HepG2 (cell line): ENCODE data around the gene ANO2. TPM values are rescaled to one million over a fixed set of nuclear protein-coding genes. Genes with fewer than 3 reads are reported as not detected.

ENCODE experiments used
- ATAC-seq: fragments of 200-7000 bp; cut with Tn5 transposase; 3 replicates; pipeline ENCODE4 v1.9.1; 2020; ENCODE audit warnings: mild to moderate bottlenecking, moderate library complexity
- BruUV-seq: library from RNA; stranded (reverse); fragments of 400-500 nt; replicated peaks from 2 replicates; lab custom pipeline; 2021; lab: Mats Ljungman, UMichigan
- CTCF ChIA-PET: fragments of 300-600 bp; formaldehyde crosslinking; extraction: SDS; loops from one replicate; lab custom pipeline; 2021; ENCODE audit warnings: low total read pairs, inconsistent platforms, low intra/inter-chr PET ratio; lab: Yijun Ruan, JAX
- POLR2A ChIA-PET: fragments of 350-600 bp; sonication (Branson Sonifier 250); formaldehyde crosslinking; loops from one replicate; lab custom pipeline; 2020; ENCODE audit warnings: antibody characterized with exemption, inconsistent platforms; lab: Yijun Ruan, JAX
- DNase-seq: peaks from one replicate; pipeline ENCODE4 v3.0.0-alpha.2; 2015; ENCODE audit warnings: low spot score
- FAIRE-seq: peaks from 3 replicates; lab custom pipeline; 2011; peaks lifted over from hg19 to GRCh38; lab: Jason Lieb, UNC
- H2AFZ ChIP-seq: one replicate; pipeline ENCODE4 v1.6.1; 2011; ENCODE audit warnings: low read length, inconsistent platforms
- H3K27ac ChIP-seq: fragments of 300-600 bp; 3 replicates; pipeline ENCODE4 v1.8.0; 2011; ENCODE audit warnings: mixed run types, mild to moderate bottlenecking, mixed read lengths, low read length, inconsistent platforms; ENCODE audit not compliant: insufficient read depth; ENCODE audit errors: extremely low read length
- H3K27me3 ChIP-seq, 2 experiments: fragments of 200-600 bp in 1 of 2; 2 replicates in 1 of 2; 3 replicates in 1 of 2; pipeline versions ENCODE4 v1.6.0 to v1.8.0; 2011; ENCODE audit warnings: low read length in 2 of 2, mild to moderate bottlenecking in 2 of 2, moderate library complexity in 2 of 2, inconsistent platforms in 1 of 2; ENCODE audit not compliant: insufficient read depth in 2 of 2, control insufficient read depth in 1 of 2
- H3K36me3 ChIP-seq, 2 experiments: fragments of 200-600 bp in 1 of 2; replicated peaks in 1 of 2; 2 replicates in 1 of 2; 3 replicates in 1 of 2; pipeline versions ENCODE4 v1.5.1 to v1.8.0; 2011; ENCODE audit warnings: low read length in 2 of 2, inconsistent platforms in 1 of 2; ENCODE audit not compliant: insufficient read depth in 2 of 2, control insufficient read depth in 1 of 2
- H3K4me1 ChIP-seq: 2 replicates; pipeline ENCODE4 v1.5.1; 2012; ENCODE audit warnings: low read length, inconsistent platforms; ENCODE audit not compliant: insufficient read depth
- H3K4me2 ChIP-seq: 2 replicates; pipeline ENCODE4 v1.6.0; 2011; ENCODE audit warnings: low read depth, low read length, inconsistent platforms
- H3K4me3 ChIP-seq, 3 experiments: fragments of 200-600 bp in 1 of 3; sonication (generic), shearing (Covaris generic) in 1 of 3; replicated peaks in 1 of 3; 2 replicates each; pipeline ENCODE4 v1.5.1; 2011 to 2016; ENCODE audit warnings: low read length in 3 of 3, inconsistent platforms in 2 of 3, low read depth in 2 of 3, mild to moderate bottlenecking in 2 of 3, control low read depth in 1 of 3, mixed read lengths in 1 of 3; ENCODE audit not compliant: insufficient read depth in 1 of 3
- H3K79me2 ChIP-seq: one replicate; pipeline ENCODE4 v1.6.1; 2011; ENCODE audit warnings: low read length, inconsistent platforms; ENCODE audit not compliant: insufficient read depth
- H3K9ac ChIP-seq: 2 replicates; pipeline ENCODE4 v1.6.0; 2011; ENCODE audit warnings: mild to moderate bottlenecking, low read depth, low read length, inconsistent platforms; ENCODE audit not compliant: insufficient read depth
- H3K9me3 ChIP-seq: 2 replicates; pipeline ENCODE4 v1.5.1; 2012; ENCODE audit warnings: mild to moderate bottlenecking, low read length
- H4K20me1 ChIP-seq: 2 replicates; pipeline ENCODE4 v1.6.0; 2011; ENCODE audit warnings: inconsistent platforms, mild to moderate bottlenecking, low read length, moderate library complexity; ENCODE audit not compliant: insufficient read depth
- ARNTL ChIP-seq: sonication (generic); formaldehyde crosslinking; IDR thresholded peaks from 2 replicates; pipeline ENCODE4 v1.4.0; 2020; ENCODE audit warnings: mild to moderate bottlenecking, missing genetic modification reagents
- EEA1 ChIP-seq: sonication (generic); formaldehyde crosslinking; IDR thresholded peaks from 2 replicates; pipeline ENCODE4 v1.5.1; 2020; ENCODE audit warnings: mild to moderate bottlenecking, missing genetic modification reagents, borderline replicate concordance
- GATAD1 ChIP-seq: IDR thresholded peaks from 2 replicates; pipeline ENCODE4 v1.6.1; 2016; ENCODE audit warnings: missing genetic modification reagents, missing compliant biosample characterization
- KMT2A ChIP-seq: sonication (generic); formaldehyde crosslinking; IDR thresholded peaks from 2 replicates; pipeline ENCODE4 v1.4.0; 2020; ENCODE audit warnings: missing genetic modification reagents
- PHF8 ChIP-seq: sonication (generic); formaldehyde crosslinking; IDR thresholded peaks from 2 replicates; pipeline ENCODE4 v1.5.0; 2020; ENCODE audit warnings: missing genetic modification reagents
- RFXAP ChIP-seq: sonication (generic); formaldehyde crosslinking; IDR thresholded peaks from 2 replicates; pipeline ENCODE4 v1.4.0; 2020; ENCODE audit warnings: missing genetic modification reagents, borderline replicate concordance
- SP140L ChIP-seq: sonication (generic); formaldehyde crosslinking; IDR thresholded peaks from 2 replicates; pipeline ENCODE4 v1.4.0; 2020; ENCODE audit warnings: missing genetic modification reagents, borderline replicate concordance
- SRSF4 ChIP-seq: fragments of 200-400 bp; formaldehyde crosslinking; IDR thresholded peaks from one replicate; pipeline ENCODE4 v1.6.1; 2018; ENCODE audit warnings: mild to moderate bottlenecking, low read depth, low read length, moderate library complexity; ENCODE audit not compliant: poor library complexity, severe bottlenecking
- TBP ChIP-seq: sonication (generic); formaldehyde crosslinking; IDR thresholded peaks from 2 replicates; pipeline ENCODE4 v1.5.0; 2020; ENCODE audit warnings: missing genetic modification reagents
- ZFP41 ChIP-seq: sonication (generic); formaldehyde crosslinking; IDR thresholded peaks from 2 replicates; pipeline ENCODE4 v1.4.0; 2020; ENCODE audit warnings: mild to moderate bottlenecking, missing genetic modification reagents, borderline replicate concordance
- ZNF382 ChIP-seq: sonication (generic); formaldehyde crosslinking; IDR thresholded peaks from 2 replicates; pipeline ENCODE4 v1.5.0; 2020; ENCODE audit warnings: missing genetic modification reagents, mild to moderate bottlenecking, borderline replicate concordance
- ZNF614 ChIP-seq: IDR thresholded peaks from 2 replicates; pipeline ENCODE4 v1.6.1; 2018; ENCODE audit warnings: missing biosample characterization, missing genetic modification reagents, inconsistent platforms, borderline replicate concordance
- WGBS: methylation state at CpG from one replicate; pipeline ENCODE4 v1.1.6; 2017; ENCODE audit warnings: low lambda C conversion rate; 5-methylcytosine and 5-hydroxymethylcytosine counted together
- in situ Hi-C: cut with HindIII; loops from 2 replicates; pipeline ENCODE4 v1.10.0; 2017; ENCODE audit warnings: low pct_unique_long_range_greater_than_20kb; ENCODE audit not compliant: extremely low pct_ligation_motif_present
- intact Hi-C: fragments of 100-400 bp; cut with micrococcal nuclease; formaldehyde crosslinking; loops from one replicate; pipeline ENCODE4 v1.10.0; 2022; ENCODE audit not compliant: unreplicated experiment
- polyA plus RNA-seq, 8 experiments: library from polyadenylated mRNA; depleted of rRNA in 3 of 8; stranded (reverse) in 7 of 8; unstranded in 1 of 8; fragments of >200 nt; fragmentation: Illumina TruSeq in 4 of 8; extraction: Trizol in 4 of 8; gene quantifications; 2 replicates each; pipeline versions ENCODE4 v1.2.1 to v1.2.3, GENCODE V29; 2011 to 2016; ENCODE audit warnings: low read depth in 4 of 8, missing spikeins in 1 of 8, mixed read lengths in 1 of 8; ENCODE audit not compliant: insufficient read depth in 1 of 8
- total RNA-seq, 5 experiments: library from RNA; depleted of rRNA; stranded (reverse); fragments of >200 nt; fragmentation: Illumina TruSeq; extraction: Trizol; gene quantifications; 2 replicates each; pipeline ENCODE4 v1.2.3, GENCODE V29; 2016; ENCODE audit warnings: low read depth in 1 of 5
- TF ChIP-seq, protein P1 (sequence below), 2 experiments: sonication (generic) in 1 of 2; formaldehyde crosslinking in 1 of 2; IDR thresholded peaks; 2 replicates each; pipeline versions ENCODE4 v1.6.1 to v1.9.0; 2014 to 2022; ENCODE audit warnings: antibody characterized with exemption in 1 of 2, borderline replicate concordance in 1 of 2, inconsistent platforms in 1 of 2, low read depth in 1 of 2, missing genetic modification reagents in 1 of 2
- TF ChIP-seq, protein P2 (sequence below): sonication (generic); formaldehyde crosslinking; IDR thresholded peaks from 2 replicates; pipeline ENCODE4 v1.5.0; 2020; ENCODE audit warnings: mild to moderate bottlenecking, missing genetic modification reagents, borderline replicate concordance

ANO2 gene
- total and polyA plus RNA-seq, 2 of the 13 experiments (the other 11 are each of a cell fraction or from before 2014, with no cell fraction given), result 0.18 TPM; not detected in 1

DNA sequence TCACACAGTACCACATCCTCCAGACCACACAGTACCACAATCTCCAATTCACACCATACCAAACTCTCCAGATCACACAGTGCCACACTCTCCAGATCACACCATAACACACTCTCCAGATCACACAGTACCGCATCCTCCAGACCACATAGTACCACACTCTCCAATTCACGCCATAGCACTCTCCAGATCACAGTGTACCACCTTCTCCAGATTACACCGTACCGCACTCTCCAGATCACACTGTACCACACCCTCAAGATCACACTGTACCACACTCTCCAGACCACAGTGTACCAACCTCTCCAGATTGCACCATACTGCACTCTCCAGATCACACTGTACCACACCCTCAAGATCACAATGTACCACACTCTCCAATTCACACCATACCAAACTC lies 328.2 kb downstream of the ANO2 start:
- no peaks in the 10 kb centered on the region for H3K9me3 ChIP-seq
- no peaks in the 10 kb centered on the region for H3K36me3 ChIP-seq
- no peak overlapping the region for H3K4me3 ChIP-seq
- H2AFZ ChIP-seq, result no peak overlapping the region
- H3K4me2 ChIP-seq, result no peak overlapping the region
- no peak overlapping the region for H3K9ac ChIP-seq
- no peak overlapping the region for H3K27ac ChIP-seq
- ATAC-seq (no peak), DNase-seq (no peak), FAIRE-seq (no peak)
- ChIA-PET CTCF (no interaction called here), POLR2A (no interaction called here)
- H3K4me1 ChIP-seq, result no peaks in the 10 kb centered on the region
- WGBS, result 52% methylated on average over 4 of the region's 4 CpGs
- in situ Hi-C loops, result no loop called here
- intact Hi-C loops, result no loop called here
- TF ChIP-seq SP140L (CRISPR knock-in tag) (no peak), RFXAP (CRISPR knock-in tag) (no peak), KMT2A (CRISPR knock-in tag) (no peak), EEA1 (CRISPR knock-in tag) (no peak), PHF8 (CRISPR knock-in tag) (no peak), GATAD1 (CRISPR knock-in tag) (no peak), ZFP41 (CRISPR knock-in tag) (no peak), SRSF4 (no peak), ARNTL (no peak), ZNF614 (CRISPR knock-in tag) (no peak), ZNF382 (CRISPR knock-in tag) (no peak), TBP (no peak)
- TF ChIP-seq, protein P1, sequence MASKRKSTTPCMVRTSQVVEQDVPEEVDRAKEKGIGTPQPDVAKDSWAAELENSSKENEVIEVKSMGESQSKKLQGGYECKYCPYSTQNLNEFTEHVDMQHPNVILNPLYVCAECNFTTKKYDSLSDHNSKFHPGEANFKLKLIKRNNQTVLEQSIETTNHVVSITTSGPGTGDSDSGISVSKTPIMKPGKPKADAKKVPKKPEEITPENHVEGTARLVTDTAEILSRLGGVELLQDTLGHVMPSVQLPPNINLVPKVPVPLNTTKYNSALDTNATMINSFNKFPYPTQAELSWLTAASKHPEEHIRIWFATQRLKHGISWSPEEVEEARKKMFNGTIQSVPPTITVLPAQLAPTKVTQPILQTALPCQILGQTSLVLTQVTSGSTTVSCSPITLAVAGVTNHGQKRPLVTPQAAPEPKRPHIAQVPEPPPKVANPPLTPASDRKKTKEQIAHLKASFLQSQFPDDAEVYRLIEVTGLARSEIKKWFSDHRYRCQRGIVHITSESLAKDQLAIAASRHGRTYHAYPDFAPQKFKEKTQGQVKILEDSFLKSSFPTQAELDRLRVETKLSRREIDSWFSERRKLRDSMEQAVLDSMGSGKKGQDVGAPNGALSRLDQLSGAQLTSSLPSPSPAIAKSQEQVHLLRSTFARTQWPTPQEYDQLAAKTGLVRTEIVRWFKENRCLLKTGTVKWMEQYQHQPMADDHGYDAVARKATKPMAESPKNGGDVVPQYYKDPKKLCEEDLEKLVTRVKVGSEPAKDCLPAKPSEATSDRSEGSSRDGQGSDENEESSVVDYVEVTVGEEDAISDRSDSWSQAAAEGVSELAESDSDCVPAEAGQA (IDR thresholded peaks at IDR 0.05; ENCODE audit: low read depth), result no peak
- TF ChIP-seq, protein P1 (CRISPR knock-in tag; IDR thresholded peaks at IDR 0.05; ENCODE audit: borderline replicate concordance), result no peak
- TF ChIP-seq, protein P2, sequence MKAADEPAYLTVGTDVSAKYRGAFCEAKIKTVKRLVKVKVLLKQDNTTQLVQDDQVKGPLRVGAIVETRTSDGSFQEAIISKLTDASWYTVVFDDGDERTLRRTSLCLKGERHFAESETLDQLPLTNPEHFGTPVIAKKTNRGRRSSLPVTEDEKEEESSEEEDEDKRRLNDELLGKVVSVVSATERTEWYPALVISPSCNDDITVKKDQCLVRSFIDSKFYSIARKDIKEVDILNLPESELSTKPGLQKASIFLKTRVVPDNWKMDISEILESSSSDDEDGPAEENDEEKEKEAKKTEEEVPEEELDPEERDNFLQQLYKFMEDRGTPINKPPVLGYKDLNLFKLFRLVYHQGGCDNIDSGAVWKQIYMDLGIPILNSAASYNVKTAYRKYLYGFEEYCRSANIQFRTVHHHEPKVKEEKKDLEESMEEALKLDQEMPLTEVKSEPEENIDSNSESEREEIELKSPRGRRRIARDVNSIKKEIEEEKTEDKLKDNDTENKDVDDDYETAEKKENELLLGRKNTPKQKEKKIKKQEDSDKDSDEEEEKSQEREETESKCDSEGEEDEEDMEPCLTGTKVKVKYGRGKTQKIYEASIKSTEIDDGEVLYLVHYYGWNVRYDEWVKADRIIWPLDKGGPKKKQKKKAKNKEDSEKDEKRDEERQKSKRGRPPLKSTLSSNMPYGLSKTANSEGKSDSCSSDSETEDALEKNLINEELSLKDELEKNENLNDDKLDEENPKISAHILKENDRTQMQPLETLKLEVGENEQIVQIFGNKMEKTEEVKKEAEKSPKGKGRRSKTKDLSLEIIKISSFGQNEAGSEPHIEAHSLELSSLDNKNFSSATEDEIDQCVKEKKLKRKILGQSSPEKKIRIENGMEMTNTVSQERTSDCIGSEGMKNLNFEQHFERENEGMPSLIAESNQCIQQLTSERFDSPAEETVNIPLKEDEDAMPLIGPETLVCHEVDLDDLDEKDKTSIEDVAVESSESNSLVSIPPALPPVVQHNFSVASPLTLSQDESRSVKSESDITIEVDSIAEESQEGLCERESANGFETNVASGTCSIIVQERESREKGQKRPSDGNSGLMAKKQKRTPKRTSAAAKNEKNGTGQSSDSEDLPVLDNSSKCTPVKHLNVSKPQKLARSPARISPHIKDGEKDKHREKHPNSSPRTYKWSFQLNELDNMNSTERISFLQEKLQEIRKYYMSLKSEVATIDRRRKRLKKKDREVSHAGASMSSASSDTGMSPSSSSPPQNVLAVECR (CRISPR knock-in tag), result no peak
- BruUV-seq, result no TSS peak
- H4K20me1 ChIP-seq, result no peaks in the 10 kb centered on the region
- no peaks in the 10 kb centered on the region; a peak in 1 of 5 replicates for H3K27me3 ChIP-seq
- no peaks in the 10 kb centered on the region for H3K79me2 ChIP-seq
